Measurements from ENCODE around the gene ZBTB20.

The ZBTB20 gene

DNA sequence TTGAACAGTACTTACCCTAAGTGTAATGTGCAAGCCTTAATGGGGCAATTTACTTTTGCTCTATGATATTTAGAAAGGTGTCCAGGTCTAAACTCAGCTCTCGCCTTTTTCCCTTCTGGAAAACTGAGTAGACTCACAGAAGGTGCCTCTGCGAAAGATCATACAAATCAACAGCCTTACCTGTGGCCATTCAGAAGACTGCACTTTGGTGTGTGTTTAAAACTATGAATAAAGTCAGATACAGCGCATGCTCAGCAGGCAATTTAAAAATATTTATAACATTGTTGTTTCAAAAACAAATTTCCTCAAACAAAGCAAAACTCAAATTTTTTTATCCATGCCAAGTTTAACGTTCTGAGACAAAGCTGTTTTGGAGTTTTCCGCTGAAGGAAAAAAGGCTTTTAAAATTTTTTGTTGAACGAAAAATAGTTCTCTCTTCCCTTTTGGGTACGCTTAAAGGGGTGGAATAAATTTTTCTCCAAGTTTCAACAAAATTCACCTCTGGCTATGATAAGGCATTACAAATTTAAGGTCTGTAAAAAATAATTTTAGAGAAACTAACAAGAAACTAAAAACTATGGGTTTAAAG, 697.0 kb downstream of the ZBTB20 start:
- no peak overlapping the region for H3K4me3 ChIP-seq (ENCODE audit: low read length)
- DNase-seq (ENCODE audit: low read depth): no peak
- TF ChIP-seq, protein P1, sequence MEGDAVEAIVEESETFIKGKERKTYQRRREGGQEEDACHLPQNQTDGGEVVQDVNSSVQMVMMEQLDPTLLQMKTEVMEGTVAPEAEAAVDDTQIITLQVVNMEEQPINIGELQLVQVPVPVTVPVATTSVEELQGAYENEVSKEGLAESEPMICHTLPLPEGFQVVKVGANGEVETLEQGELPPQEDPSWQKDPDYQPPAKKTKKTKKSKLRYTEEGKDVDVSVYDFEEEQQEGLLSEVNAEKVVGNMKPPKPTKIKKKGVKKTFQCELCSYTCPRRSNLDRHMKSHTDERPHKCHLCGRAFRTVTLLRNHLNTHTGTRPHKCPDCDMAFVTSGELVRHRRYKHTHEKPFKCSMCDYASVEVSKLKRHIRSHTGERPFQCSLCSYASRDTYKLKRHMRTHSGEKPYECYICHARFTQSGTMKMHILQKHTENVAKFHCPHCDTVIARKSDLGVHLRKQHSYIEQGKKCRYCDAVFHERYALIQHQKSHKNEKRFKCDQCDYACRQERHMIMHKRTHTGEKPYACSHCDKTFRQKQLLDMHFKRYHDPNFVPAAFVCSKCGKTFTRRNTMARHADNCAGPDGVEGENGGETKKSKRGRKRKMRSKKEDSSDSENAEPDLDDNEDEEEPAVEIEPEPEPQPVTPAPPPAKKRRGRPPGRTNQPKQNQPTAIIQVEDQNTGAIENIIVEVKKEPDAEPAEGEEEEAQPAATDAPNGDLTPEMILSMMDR (conservative IDR thresholded peaks at IDR 0.05; ENCODE audit: low read depth, low read length): no peak

DNA sequence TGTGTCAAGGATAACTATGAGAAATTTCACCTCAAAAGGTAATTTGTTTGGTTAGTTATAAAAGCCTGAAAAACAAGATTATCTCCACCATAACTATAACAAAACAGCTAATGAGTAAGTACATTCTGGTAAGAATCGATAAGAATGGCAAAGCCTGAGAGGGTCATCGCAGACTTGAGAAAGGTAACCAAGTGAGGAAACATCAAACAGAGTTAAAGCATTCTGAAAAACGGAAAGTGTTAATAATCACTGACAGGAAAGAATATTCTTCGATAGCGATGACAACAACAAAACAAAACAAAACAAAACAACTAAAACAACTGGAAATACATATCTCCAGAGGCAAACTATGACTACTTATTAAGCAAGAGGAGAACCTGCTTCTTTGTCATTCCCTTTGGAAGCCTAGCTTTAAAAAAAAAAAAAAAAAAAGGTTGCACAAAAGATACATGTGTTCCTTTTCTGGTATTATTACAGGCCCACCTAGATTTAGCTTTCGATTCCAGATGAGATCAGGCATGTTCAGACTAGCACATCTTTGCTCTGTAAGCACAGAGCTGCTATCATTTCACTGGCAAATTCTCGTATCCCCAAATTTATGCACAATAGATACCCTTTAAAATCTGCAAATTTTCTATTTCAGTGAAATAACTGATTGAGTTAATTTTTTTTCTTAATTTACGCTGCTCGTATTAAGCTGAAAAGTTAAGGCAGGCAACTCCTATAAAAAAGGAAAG, 697.6 kb downstream of the ZBTB20 start:
- TF ChIP-seq, protein P1 (conservative IDR thresholded peaks at IDR 0.05; ENCODE audit: low read depth, low read length): no peak
- no peak overlapping the region for H3K4me3 ChIP-seq (ENCODE audit: low read length)
- no peak for DNase-seq (ENCODE audit: low read depth)

DNA sequence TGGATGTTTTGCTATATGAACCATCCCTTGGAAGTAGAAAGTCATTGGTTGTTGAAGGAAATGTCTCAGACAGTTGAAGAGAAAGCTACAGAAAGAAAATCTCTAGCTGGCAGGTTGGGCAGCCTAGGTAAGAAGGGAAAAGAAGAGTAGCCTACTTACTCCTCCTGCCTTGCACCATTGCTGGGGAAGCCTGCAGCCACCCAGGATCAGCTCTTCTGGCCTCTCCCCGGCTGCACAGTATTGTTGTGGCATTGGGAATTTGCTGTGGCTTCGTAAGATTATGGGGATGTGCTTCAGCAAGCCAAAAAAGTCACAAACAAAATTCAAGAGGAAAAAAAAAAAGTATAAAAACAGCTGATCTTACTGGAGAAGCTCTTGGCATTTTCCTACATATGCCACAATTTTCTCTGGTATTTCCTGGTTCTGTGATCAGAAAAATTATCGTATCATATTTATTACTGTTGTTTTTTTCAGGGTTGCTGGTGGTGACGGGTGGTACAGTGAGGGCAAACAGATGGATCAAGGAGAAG, 699.1 kb downstream of the ZBTB20 start:
- no peak for DNase-seq (ENCODE audit: low read depth)

DNA sequence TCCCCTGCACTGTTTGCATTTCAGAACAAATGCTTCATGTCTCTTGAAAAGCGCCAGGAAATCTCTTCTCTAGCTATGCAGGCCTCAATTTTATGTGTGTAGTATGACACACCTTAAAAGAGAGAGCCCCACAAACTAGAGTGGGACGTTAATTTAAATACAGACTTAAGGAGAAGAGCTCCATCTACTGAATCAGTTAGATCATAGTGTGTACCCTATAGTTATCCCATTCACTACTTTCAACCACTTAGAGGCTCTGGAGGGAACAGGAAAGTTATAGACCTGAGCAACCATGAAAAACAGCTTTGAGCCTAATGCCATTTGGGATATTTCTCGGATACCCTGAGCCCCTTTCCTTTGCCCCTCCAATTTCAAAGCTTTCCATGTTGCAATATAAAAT, 699.5 kb downstream of the ZBTB20 start:
- no peak overlapping the region for H3K4me3 ChIP-seq (ENCODE audit: low read length)
- no peak for DNase-seq (ENCODE audit: low read depth)
- TF ChIP-seq, protein P1 (conservative IDR thresholded peaks at IDR 0.05; ENCODE audit: low read depth, low read length): no peak

More for the DNA sequence above, 699.1 kb downstream of the ZBTB20 start:
- no peak overlapping the region for H3K4me3 ChIP-seq (ENCODE audit: low read length)
- TF ChIP-seq, protein P1 (conservative IDR thresholded peaks at IDR 0.05; ENCODE audit: low read depth, low read length): no peak

DNA sequence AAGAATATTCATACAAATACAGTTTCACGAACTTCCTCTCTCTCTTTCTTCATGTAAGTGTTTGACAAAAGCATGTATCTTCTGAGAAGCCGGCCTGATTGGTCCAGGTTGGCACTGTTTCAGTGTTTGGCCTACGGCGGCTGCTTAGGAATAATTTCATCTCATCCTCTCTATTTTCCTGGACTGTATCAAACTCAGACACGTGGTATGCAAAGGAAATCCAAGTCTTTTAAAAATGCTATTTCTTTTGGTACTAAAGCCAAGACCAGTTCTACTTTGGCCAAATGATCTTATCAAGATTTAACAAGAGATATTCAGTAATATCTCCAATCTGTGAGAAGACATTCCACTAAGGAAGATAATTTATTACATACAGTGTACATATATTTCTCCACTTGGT, 700.5 kb downstream of the ZBTB20 start:
- DNase-seq (ENCODE audit: low read depth): no peak
- no peak overlapping the region for H3K4me3 ChIP-seq (ENCODE audit: low read length)
- TF ChIP-seq, protein P1 (conservative IDR thresholded peaks at IDR 0.05; ENCODE audit: low read depth, low read length): no peak

DNA sequence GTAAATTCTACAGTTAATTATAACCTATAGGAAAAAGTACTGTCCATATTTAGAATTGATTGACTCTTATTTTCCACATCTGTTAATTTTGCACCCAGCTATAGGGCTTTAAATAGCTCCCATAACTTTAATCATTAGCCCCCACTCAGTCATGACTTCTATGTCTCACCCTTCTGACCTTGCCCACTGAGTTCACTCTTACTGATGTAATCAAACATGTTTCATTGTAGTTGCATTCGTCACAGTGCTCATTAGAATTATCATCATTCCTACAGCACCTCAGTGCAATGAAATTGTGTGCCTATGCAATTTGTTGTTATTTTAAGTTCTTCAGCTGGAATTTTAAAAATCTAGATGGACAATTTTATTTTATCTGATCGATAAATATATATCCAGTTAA, 701.9 kb downstream of the ZBTB20 start:
- DNase-seq (ENCODE audit: low read depth): no peak
- TF ChIP-seq, protein P1 (conservative IDR thresholded peaks at IDR 0.05; ENCODE audit: low read depth, low read length): no peak
- no peak overlapping the region for H3K4me3 ChIP-seq (ENCODE audit: low read length)

DNA sequence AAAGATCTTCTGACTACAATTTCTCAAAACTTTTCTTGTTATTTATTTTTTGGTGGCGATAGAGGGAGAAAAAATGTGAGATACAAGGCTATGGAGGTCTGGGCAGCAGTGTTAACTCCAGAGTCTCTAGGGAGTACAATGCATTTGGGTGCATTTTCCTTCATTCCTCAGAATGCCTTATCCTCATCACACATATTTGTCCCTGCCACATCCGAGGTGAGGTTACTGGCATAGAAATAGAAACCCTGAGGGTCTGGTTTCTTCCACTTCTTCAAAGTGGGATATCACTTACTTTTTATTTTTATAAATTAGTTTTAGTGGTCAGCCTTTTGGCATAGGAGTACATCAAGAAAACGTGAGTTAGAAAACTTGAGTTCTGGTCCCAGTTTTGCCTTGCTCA, 702.9 kb downstream of the ZBTB20 start:
- no peak for DNase-seq (ENCODE audit: low read depth)
- no peak overlapping the region for H3K4me3 ChIP-seq (ENCODE audit: low read length)
- TF ChIP-seq, protein P1 (conservative IDR thresholded peaks at IDR 0.05; ENCODE audit: low read depth, low read length): no peak
